HEK293T (cell line): ENCODE results near the gene PPM1L.

Source experiments
- CTCF ChIA-PET: fragments of 350-600 bp; formaldehyde crosslinking; extraction: SDS; loops from one replicate; lab custom pipeline; 2021; ENCODE audit warnings: antibody characterized with exemption, inconsistent platforms; lab: Yijun Ruan, JAX
- POLR2A ChIA-PET: fragments of 350-600 bp; formaldehyde crosslinking; extraction: SDS; loops from one replicate; lab custom pipeline; 2020; ENCODE audit warnings: antibody characterized with exemption, inconsistent platforms; lab: Yijun Ruan, JAX
- DNase-seq: peaks from one replicate; pipeline ENCODE4 v3.0.0; 2012; ENCODE audit warnings: mixed read lengths; ENCODE audit errors: extremely low spot score
- ARNT ChIP-seq: fragments of 450-650 bp; IDR thresholded peaks from 2 replicates; pipeline ENCODE4 v1.6.1; 2017; ENCODE audit warnings: mild to moderate bottlenecking
- BHLHE40 ChIP-seq: fragments of 450-650 bp; IDR thresholded peaks from 2 replicates; pipeline ENCODE4 v1.6.1; 2016; ENCODE audit warnings: mild to moderate bottlenecking, moderate library complexity, borderline replicate concordance
- CTBP1 ChIP-seq: fragments of 450-650 bp; IDR thresholded peaks from 2 replicates; pipeline ENCODE4 v1.6.1; 2016; ENCODE audit warnings: borderline replicate concordance
- ELF4 ChIP-seq: fragments of 450-650 bp; IDR thresholded peaks from 2 replicates; pipeline ENCODE4 v1.6.1; 2017; ENCODE audit warnings: antibody characterized with exemption
- FOXA1 ChIP-seq: fragments of 450-650 bp; IDR thresholded peaks from 2 replicates; pipeline ENCODE4 v1.6.1; 2016; ENCODE audit warnings: mild to moderate bottlenecking
- FOXK2 ChIP-seq: fragments of 450-650 bp; IDR thresholded peaks from 2 replicates; pipeline ENCODE4 v1.6.1; 2016; ENCODE audit warnings: mild to moderate bottlenecking
- FOXM1 ChIP-seq: fragments of 450-650 bp; IDR thresholded peaks from 2 replicates; pipeline ENCODE4 v1.6.1; 2017; ENCODE audit warnings: mild to moderate bottlenecking, borderline replicate concordance
- HDGF ChIP-seq: fragments of 450-650 bp; IDR thresholded peaks from 2 replicates; pipeline ENCODE4 v1.6.1; 2017; ENCODE audit warnings: antibody characterized with exemption, borderline replicate concordance
- L3MBTL2 ChIP-seq: fragments of 450-650 bp; conservative IDR thresholded peaks from 2 replicates; pipeline ENCODE4 v1.6.1; 2016; ENCODE audit warnings: mild to moderate bottlenecking
- LEF1 ChIP-seq: fragments of 450-650 bp; IDR thresholded peaks from 2 replicates; pipeline ENCODE4 v1.6.1; 2017; ENCODE audit warnings: mild to moderate bottlenecking, borderline replicate concordance
- NFRKB ChIP-seq: fragments of 450-650 bp; IDR thresholded peaks from 2 replicates; pipeline ENCODE4 v1.6.1; 2016; ENCODE audit warnings: mild to moderate bottlenecking, moderate library complexity
- PKNOX1 ChIP-seq: fragments of 450-650 bp; IDR thresholded peaks from 2 replicates; pipeline ENCODE4 v1.6.1; 2016
- SP1 ChIP-seq: fragments of 450-650 bp; IDR thresholded peaks from 2 replicates; pipeline ENCODE4 v1.6.1; 2017
- SUZ12 ChIP-seq: fragments of 450-650 bp; IDR thresholded peaks from 2 replicates; pipeline ENCODE4 v1.6.1; 2016; ENCODE audit warnings: mild to moderate bottlenecking
- TARDBP ChIP-seq: fragments of 450-650 bp; IDR thresholded peaks from 2 replicates; pipeline ENCODE4 v1.6.1; 2016
- ZNF384 ChIP-seq: fragments of 450-650 bp; IDR thresholded peaks from 2 replicates; pipeline ENCODE4 v1.6.1; 2016

Gene PPM1L

DNA sequence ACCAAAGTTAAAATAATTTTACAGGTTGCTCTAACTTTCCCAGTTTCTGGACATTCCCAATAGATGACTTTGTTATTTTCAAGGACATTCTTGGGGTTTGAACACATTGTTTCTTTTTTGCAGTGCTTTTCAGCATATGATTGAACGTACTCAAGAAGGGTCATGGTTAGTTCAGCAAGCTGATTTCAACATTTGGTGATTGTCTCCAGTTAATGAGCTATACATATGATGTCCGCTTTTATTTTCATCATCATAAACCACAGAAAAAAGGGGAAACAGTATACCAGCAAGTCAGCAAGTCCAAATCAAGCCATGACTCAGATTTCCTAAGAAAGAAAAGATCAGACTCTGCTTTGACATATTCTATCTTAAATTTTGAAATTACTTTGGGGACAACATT lies 279.7 kb downstream of the PPM1L start:
- POLR2A ChIA-PET, result no interaction called here
- CTCF ChIA-PET, result no interaction called here
- no peak for TF ChIP-seq SUZ12
- TF ChIP-seq ELF4, result no peak
- TF ChIP-seq NFRKB, result no peak
- no peak for TF ChIP-seq FOXA1
- DNase-seq, result no peak

- no peak for DNase-seq
- TF ChIP-seq ELF4 (no peak), CTBP1 (no peak), FOXA1 (no peak), PKNOX1 (no peak), BHLHE40 (no peak), FOXM1 (no peak), ZNF384 (no peak), NFRKB (no peak), FOXK2 (no peak)
- ChIA-PET POLR2A (no interaction called here), CTCF (interaction anchor here (0.6 kb wide), 1 partner anchor 430 kb away, joined by 4 read pairs; no protein-coding TSS in a partner anchor)
Observed at GRCh38 chr3:161038725-161039124, 282.7 kb downstream of the PPM1L start.

- no peak for DNase-seq
- CTCF ChIA-PET, result no interaction called here
- TF ChIP-seq ARNT (no peak), ELF4 (no peak), PKNOX1 (no peak), FOXA1 (no peak), NFRKB (no peak), SP1 (no peak), TARDBP (no peak), L3MBTL2 (no peak), BHLHE40 (no peak), HDGF (no peak)
- POLR2A ChIA-PET, result no interaction called here
Observed at GRCh38 chr3:161042023-161042501, 286.0 kb downstream of the PPM1L start.

GRCh38 chr3:161043336-161044035 lies 287.5 kb downstream of the PPM1L start:
- DNase-seq, result no peak
- TF ChIP-seq FOXK2, result no peak
- TF ChIP-seq NFRKB, result no peak
- TF ChIP-seq BHLHE40, result no peak
- no peak for TF ChIP-seq SUZ12
- no peak for TF ChIP-seq LEF1
- TF ChIP-seq HDGF, result no peak
- TF ChIP-seq FOXM1, result no peak
- no peak for TF ChIP-seq FOXA1
- ChIA-PET POLR2A (no interaction called here), CTCF (no interaction called here)

- no peak for DNase-seq
- TF ChIP-seq FOXA1 (no peak), ELF4 (no peak)
- CTCF ChIA-PET, result interaction anchor here (0.5 kb wide), 1 partner anchor 15 kb away, joined by 4 read pairs; no protein-coding TSS in a partner anchor
- POLR2A ChIA-PET, result no interaction called here
Observed at GRCh38 chr3:161049683-161050248, 293.7 kb downstream of the PPM1L start.

- ChIA-PET CTCF (no interaction called here), POLR2A (no interaction called here)
- DNase-seq, result no peak
- TF ChIP-seq L3MBTL2 (no peak), HDGF (no peak), TARDBP (no peak), BHLHE40 (no peak), SUZ12 (no peak), ARNT (no peak), LEF1 (no peak), FOXM1 (no peak), SP1 (no peak), FOXA1 (no peak), ELF4 (no peak)
Observed at GRCh38 chr3:161050935-161051334, 294.9 kb downstream of the PPM1L start.

DNA sequence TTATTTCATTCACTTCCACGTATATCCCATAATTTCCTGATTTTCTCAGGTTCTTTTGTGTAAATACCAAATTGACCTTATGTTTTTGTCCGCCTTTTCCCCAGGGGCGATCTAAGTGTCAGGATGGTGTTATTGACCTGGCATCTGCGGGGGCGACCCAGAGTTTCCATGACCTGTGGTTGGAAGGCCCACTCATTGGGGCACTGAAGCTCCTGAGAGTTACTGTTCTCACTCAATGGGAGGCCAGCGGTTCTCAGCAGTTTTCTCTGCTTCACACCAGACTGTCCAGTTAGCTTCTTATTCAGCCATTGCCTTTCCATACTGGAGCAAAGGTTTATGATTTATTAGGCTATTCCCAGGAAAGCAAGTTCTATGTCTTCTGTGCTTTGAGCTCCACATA lies 295.8 kb downstream of the PPM1L start:
- CTCF ChIA-PET, result no interaction called here
- no peak for DNase-seq
- POLR2A ChIA-PET, result interaction anchor here (0.5 kb wide), 1 partner anchor 47 kb away, joined by 3 read pairs; no protein-coding TSS in a partner anchor
- TF ChIP-seq ARNT (no peak), SP1 (no peak), FOXM1 (no peak), SUZ12 (no peak), BHLHE40 (no peak), CTBP1 (no peak), HDGF (no peak), ELF4 (no peak), LEF1 (no peak), NFRKB (no peak), FOXK2 (no peak), L3MBTL2 (no peak), FOXA1 (no peak), PKNOX1 (no peak), ZNF384 (no peak), TARDBP (no peak)
